ENCODE data around the gene STARD13.
"Not testable (repeated sequence)": the region's sequence is repeated elsewhere in the genome, so short reads cannot be mapped to it uniquely, and the experiment has no call there.

Gene STARD13

DNA sequence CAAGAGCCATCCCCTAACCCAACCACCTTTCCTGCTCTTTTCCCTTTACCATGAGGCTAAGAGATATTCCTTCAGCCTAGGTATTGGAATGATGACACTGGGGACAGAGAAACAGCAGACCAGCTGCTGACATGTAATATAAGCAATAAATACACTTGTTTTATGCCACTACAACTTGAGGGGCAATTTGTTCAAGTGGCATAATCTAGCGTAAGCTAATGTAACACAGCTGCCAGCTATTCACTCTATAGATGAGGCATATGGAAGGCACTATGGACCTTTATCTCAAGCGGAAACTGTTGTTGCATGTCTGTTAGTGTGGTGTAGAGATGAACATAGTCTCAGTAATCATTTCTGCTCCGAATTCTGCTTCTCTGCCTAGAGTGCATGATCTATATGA lies 111.1 kb downstream of the STARD13 start:
- intact Hi-C loops (cut with DNase I) = loop anchor here (10.0 kb wide), 1 partner anchor 50 kb away; no protein-coding TSS in a partner anchor

DNA sequence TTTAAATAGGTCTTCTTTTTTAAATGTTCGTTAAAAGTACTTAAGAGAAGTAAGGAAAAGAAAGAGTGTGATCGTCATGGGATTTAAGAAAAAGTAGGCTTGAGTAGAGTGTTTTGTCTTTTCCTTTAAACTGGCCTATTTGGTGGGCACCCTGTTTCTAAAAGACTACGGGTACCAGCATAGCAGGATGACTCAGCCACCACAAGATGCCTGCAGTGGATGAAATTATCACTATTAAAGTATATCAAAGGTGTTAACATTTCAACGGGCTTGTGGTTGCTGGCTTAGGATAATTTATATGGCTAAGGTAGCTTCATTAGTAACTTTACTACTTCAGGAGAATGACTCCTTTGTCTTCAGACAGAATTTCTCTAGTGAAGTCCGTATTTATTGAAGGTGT lies 112.6 kb downstream of the STARD13 start:
- intact Hi-C loops (cut with DNase I) = loop anchor here (10.0 kb wide), 1 partner anchor 48 kb away; no protein-coding TSS in a partner anchor
- DNase-seq = no peak

More for the DNA sequence above, 111.1 kb downstream of the STARD13 start:
- DNase-seq = no peak

DNA sequence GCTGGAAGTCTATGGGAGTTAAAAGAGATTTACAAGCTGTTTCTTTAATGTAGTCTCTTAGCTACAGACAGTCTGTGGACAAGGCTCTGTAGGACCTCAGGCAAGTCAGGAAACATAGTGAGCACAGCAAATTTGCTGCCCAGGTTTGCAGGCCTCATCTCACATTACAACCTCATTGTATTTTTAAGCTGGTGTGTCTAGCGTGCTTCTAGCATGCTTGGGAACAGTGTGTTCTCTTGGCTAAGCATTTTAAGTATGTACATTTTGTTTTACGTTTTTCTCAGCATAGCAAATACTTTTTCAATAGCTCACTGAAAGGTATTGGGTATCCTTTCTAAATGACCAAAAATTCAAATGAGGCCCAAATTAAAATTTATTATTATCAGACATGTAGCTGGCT lies 113.2 kb downstream of the STARD13 start:
- DNase-seq = no peak
- intact Hi-C loops (cut with DNase I) = loop anchor here (10.0 kb wide), 1 partner anchor 48 kb away; no protein-coding TSS in a partner anchor

DNA sequence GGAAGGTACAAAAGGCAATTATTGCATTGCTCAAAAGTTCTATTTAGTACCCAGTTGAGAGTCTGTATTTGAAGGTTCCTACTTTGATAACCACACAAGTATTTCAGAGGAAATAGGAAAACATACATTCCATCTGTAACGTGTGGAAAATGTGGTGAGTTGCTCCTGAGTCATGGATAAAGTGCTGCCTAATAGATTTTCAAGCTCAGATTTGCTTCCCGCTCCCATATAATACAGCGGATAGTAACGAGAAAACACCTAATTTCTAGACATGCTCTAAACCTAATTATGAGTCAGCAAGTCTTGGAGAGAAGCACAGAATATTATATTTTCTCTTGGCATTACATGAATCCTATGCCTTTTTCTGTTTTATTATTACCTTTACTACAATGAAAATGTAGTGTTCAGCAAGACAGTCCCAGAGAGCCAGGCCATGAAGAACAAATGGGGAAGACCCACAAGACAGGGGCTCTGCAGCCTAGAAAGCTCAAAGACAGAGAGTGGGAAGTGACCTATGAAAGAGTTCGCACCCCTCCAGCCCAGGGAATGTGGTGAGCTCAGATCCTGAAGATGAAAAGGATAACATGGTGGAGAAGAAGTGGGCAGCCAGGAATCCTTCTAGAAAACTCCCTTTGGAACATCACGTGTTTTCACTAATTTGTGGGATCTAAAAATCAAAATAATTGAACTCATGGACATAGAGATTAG lies 116.1 kb downstream of the STARD13 start:
- intact Hi-C loops (cut with DNase I) = no loop called here

DNA sequence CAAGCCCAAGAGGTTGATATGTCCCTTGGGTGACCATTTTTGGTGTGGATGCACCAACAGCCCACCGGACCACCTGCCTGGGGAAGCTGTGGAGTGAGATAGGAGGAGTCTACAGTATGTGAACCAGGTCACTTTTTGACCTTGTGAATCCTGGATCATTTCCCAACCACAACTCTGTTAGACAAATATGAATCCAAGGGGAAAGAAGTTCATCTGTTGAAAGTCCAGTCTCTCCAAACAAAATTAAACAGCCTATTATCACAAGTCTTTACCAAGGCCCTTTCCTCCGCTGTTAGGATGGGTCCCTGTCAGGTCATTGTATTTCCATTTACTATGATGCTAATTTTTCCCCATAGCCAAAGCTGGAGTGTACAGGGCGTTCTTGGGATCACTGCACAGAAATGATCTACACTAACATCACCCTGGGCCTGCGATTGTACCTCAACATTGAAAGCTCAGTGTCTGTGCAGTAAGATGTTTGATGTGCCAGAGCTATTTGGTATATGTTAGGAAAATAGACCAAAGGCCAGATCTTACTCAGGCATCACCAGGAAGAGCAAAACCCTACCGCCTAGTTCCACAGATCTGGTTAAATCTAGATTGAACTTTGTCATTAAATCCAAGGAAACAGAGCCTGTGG lies 117.1 kb downstream of the STARD13 start:
- DNase-seq = no peak
- intact Hi-C loops (cut with DNase I) = no loop called here

More for the DNA sequence above, 116.1 kb downstream of the STARD13 start:
- DNase-seq = no peak

DNA sequence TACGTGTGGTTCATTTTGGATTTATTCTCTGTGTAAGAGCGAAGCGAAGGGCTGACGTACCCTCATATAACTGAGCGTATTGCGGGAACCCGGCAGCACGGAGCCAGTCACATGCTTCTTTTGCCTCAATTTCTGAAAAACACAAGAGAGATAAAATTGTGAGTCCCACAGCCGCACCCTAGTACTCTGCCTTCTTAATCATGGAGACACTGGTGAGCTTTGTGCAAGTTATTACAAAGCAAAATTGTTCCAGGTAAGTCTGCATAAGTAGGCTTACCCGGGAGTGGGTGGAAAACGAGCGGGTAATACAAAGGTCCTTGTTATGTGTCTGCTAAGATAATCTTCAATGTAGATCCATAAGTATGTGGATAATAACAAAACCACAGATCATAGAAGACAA lies 118.1 kb downstream of the STARD13 start:
- peak in 20 of 42 donors; percentile 16 to 79 (median 37) for DNase-seq
- intact Hi-C loops (cut with DNase I) = no loop called here

DNA sequence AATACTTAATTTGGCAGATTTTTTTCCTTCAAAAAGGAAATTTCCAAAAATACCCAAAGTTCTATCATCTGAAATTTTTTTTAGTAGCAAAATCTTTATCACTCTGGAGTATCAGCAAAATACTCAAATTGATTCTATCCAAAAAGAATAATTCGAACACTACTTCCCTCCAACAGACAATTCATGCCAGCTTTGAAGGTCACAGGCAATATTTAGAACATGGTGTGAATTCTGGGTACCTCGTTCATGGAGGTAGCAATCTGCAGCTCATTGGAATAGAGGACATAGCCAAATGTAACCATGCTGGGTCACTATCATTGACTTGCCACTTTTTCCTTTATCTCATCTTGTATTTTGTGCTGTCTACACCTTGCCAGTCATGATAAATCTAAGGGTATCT lies 119.8 kb downstream of the STARD13 start:
- intact Hi-C loops (cut with DNase I) = no loop called here

DNA sequence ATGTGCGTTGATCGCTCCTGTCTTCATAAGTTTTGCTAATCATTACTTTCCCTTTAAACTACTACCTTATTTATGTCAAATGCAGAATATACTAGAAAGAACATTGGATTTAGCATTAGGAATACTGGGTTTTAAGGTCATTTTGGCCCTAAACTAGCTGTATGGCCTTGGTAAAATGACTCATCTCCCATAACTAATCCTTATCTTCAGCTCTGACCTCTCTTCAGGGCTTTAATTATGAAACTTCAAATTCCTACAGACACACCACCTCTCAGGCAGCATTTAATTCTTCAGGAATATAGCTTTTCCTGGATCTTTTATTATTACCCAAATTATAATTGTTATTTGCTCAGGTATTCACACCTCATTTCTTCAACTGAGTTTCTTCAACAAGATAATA lies 121.2 kb downstream of the STARD13 start:
- DNase-seq = no peak
- intact Hi-C loops (cut with DNase I) = no loop called here

More for the DNA sequence above, 119.8 kb downstream of the STARD13 start:
- DNase-seq = no peak

DNA sequence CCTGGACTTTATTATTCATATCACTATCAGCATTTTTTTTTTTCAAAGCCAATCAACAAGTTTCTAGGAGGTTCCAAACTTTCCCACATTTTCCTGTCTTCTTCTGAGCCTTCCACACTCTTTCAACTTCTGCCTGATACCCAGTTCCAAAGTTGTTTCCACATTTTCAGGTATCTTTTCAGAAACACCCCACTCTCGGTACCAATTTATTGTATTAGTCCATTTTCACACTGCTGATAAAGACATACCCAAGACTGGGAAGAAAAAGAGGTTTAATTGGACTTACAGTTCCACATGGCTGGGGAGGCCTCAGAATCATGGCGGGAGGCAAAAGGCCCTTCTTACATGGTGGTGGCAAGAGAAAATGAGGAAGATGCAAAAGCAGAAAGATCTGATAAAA lies 122.8 kb downstream of the STARD13 start:
- intact Hi-C loops (cut with DNase I) = not testable (repeated sequence)

DNA sequence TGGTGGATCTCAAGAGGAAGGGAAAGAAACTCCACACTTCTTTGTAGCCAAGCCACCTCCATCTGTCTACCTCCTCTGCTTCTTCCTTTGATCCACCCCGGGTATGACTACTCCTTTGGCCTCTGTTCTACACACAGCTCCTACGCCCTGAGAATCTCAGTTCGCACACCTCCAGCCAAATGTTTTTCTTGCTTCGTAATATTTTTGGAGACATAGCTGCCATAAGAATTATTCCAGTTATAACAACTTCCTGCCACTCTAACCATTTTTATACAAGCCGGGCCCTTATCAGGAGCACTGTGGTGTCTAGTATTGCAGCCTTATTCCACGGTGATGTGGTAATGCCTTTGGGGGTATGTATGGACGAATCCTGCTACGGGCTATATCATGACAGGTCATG lies 126.7 kb downstream of the STARD13 start:
- intact Hi-C loops (cut with DNase I) = no loop called here
- peak in 5 of 42 donors; percentile 6 to 60 (median 19) for DNase-seq

More for the DNA sequence above, 122.8 kb downstream of the STARD13 start:
- DNase-seq = not testable (repeated sequence)

DNA sequence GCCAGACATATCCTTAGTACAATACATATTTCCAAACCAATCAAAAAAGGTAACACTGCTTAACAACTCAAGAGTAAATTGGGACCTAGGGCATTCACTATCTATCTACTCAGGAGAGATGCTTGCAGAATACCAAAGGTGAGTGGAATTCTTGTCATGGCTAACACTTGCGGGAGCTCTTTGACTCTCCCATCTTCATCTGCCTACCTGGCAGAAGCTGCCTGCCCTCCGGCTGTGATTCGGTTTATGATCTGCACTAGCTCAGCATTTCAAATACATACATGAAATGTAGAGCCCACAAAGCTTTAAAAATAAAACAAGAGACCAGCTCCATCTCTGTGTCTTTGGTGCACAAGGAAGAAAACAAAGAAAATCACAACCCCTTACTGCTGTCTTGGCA lies 127.3 kb downstream of the STARD13 start:
- DNase-seq = no peak

DNA sequence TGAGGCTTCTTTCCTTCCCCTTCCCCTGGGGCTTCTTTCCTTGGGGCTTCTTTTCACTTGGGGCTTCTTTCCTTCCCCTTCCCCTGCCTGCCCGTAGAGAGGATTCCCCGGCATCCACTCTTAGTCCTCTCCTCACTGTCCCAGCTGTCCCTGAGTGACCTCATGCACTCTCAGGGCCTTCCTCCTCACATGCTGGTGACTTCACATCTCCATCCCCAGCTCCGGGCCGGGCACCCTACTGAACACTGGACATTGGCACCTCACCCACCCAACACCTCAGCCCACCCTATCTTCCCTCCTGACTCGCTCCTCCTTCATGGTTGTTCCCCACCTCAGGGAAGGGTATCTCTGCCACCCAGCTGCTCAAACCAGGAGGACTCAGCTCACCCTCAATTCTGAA lies 130.6 kb downstream of the STARD13 start:
- intact Hi-C loops (cut with DNase I) = no loop called here

More for the DNA sequence above, 127.3 kb downstream of the STARD13 start:
- intact Hi-C loops (cut with DNase I) = no loop called here

DNA sequence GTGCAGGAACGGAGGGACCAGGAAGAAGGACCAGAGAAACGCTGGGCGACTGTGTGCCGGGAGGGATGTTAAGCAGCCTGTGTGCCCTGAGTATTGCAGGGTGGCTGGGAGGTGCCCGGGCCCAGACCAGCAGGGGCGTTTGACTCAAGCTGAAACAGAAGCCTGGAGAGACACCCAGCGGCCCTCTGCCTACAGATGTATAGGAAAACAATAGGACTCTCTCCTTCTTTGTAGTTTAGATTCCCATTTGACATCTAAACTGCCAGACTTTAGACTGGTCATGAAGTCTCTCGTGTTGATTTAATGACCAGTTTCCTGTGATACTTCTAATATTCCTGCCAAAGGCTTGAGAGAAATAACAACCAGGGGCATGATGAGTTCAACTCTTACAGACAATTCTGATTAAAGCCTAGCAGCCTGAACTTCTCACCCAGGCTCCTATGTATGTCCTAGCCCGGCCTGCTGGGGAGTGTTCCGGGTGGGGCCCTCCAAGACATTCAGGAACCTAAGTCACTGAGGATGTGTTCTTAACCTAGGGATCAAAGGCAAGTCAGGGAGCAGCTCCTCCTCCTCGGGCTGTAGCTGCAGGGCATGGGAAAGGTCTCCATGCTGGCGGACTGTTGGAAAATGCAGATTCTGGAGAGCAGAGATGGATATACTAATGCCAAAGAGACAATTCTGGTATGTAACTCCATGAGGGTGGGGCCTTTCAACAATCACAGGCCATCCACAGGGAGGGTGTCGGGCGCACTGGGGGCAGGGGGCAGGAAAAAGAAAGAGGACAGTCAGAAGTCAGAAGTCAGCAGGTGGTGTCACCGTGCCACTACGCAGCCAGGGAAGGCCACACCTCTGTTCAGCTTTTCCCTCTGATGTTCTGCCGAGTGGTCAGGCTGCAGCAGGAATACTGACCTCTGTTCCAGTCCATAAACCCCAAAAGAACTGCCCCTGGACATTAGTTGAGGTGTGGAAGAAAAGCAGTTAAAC lies 131.8 kb downstream of the STARD13 start:
- intact Hi-C loops (cut with DNase I) = no loop called here
- DNase-seq = peak in 4 of 42 donors; percentile 18 to 59 (median 34)

More for the DNA sequence above, 130.6 kb downstream of the STARD13 start:
- no peak for DNase-seq

DNA sequence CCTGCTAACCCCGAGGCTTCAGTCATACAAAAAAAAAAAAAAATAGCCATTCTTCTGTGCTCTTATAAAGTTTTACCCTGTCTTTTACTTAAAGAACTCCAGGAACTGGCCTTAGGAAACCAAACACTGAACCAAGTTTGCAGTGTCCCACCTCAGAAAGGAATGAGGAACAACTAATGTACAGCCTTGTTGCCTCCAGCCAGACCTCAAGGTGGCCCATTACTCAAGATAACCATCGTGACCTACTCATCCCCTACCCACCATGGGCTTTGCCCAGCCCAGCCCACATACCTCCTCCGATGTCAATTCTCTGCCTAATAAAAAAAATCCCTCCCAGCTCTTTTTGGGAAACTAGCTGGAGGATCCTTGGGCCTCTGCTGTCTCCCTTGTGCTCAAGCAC lies 133.2 kb downstream of the STARD13 start:
- intact Hi-C loops (cut with DNase I) = no loop called here
- DNase-seq = no peak

DNA sequence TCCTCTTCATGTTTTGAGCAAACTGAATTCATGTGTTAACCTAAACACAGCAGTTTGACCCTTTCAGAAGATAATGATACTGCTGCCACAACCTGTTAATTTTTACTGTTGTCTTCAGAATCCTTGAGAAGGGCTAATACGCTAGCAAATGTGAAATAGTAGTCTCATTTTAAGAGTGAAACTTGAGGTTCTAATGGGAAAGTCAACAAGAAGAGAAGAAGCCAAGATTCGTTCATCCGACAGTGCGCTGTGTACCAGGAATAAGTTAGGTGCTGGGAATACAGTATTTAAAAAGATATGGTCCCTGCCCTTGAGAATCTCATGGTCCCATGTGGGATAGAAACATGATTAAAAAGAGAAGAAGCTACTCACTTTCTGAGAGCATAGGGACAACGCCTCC lies 134.9 kb downstream of the STARD13 start:
- intact Hi-C loops (cut with DNase I) = no loop called here
- DNase-seq = no peak

DNA sequence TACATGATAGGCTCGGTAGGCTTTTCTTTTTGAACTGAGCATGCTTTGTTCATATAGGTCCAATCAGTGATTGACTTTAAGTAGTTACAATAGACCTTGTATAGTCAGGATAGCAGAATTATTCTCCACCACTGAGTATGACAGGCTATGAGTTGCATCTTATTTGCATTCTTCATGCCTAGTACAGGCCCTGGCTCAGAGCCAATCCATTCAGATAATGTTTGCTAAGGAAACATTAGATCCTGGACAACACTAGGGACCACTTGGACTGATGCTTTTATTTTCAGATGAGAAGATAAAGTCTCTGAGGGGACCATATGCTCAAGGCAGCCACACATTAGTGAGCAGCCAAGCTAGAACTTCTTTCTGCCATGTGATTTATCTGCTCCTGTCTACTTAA lies 135.4 kb downstream of the STARD13 start:
- intact Hi-C loops (cut with DNase I) = no loop called here
- no peak for DNase-seq

DNA sequence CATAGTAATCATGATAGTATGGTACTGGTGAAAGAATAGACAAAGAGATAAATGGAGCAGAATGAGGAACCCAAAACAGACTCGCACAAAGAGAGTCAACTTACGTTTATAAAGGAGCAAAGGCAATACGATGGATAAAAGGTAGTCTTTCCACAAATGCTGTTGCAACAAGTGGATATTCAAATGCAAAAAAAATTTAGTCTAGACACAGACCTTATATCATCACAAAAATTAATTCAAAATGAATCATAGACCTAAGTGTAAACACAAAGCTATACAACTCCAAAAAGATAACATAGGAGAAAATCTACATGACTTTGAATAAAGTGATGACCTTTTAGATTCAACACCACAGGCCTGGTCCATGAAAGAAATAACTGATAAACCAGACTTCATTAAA lies 137.7 kb downstream of the STARD13 start:
- DNase-seq = no peak
- intact Hi-C loops (cut with DNase I) = no loop called here

DNA sequence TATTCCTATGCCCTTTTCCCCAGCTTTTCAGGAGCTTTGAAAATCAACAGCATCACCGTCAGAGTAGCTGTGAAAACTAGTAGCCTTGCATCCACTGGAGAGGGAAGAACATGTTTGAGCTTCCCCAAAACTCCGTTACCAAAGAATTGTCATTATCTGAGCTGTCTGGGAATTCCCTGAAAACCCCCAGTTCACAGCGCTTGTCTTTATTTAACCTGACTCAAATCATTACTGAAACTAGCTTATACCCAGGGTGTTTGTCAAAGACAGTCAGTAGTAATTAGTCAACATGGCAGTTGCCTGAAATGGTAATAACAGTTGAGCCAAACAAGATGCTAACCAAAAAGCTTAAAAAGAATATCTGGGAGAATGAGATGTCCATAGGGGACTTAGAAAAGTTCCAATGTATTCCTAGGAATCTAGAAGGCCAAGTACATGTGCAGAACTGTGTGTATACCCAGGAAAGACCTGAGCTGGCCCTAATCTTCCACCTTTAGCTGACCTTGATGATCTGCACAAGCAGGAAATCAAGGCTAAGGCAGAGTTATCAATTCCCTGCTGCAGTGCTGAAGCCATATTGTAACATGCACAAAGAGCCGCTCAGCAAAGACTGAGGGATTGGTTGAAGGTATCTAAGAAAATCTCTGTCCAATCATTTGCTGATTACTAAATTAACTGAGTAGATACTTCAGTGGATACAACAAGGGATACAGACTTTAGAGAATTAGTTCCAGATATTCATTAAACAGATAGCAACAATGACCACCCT lies 138.5 kb downstream of the STARD13 start:
- no peak for DNase-seq
- intact Hi-C loops (cut with DNase I) = no loop called here

DNA sequence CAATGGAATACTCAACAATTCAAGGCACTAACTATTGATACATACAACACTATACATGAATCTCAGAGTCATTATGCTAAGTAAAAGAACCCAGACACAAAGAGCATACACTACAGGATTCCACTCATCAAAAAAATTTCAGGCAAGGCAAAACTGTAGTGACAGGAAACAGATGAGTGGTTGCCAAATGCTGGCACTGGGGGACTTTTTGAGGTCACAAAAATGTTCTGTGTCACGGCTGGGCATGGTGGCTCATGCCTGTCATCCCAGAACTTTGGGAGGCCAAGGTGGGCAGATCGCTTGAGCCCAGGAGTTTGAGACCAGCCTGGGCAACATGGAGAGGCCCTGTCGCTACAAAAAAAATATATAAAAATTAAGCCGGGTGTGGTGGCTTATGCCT lies 139.9 kb downstream of the STARD13 start:
- DNase-seq = no peak
- intact Hi-C loops (cut with DNase I) = no loop called here

All from head of caudate nucleus (tissue), 42 donors.